Tibial artery (tissue), 4 donors: ENCODE data around the gene TIMMDC1.

ENCODE experiments used
- DNase-seq, 2 donors: peaks; one replicate each; pipeline ENCODE4 v3.0.0-alpha.2; 2019
- H3K27ac ChIP-seq, 2 donors: fragments of 200-600 bp; sonication (generic) in 1 of 2; 1 replicate in 1 of 2; 2 replicates in 1 of 2; pipeline ENCODE4 v1.5.1; 2018 to 2019; ENCODE audit warnings: mild to moderate bottlenecking in 1 of 2
- H3K27me3 ChIP-seq, 2 donors: fragments of 200-600 bp; sonication (generic) in 1 of 2; one replicate each; pipeline versions ENCODE4 v1.5.1 to v1.6.0; 2016 to 2019
- H3K36me3 ChIP-seq, 3 donors: fragments of 200-600 bp; sonication (generic) in 2 of 3; one replicate each; pipeline ENCODE4 v1.5.1; 2016 to 2019; ENCODE audit warnings: mild to moderate bottlenecking in 2 of 3
- H3K4me1 ChIP-seq, 4 donors: fragments of 200-600 bp; sonication (generic) in 2 of 4; 1 replicate in 3 of 4; 2 replicates in 1 of 4; pipeline ENCODE4 v1.5.1; 2016 to 2019
- H3K4me3 ChIP-seq, 2 donors: fragments of 200-600 bp; sonication (generic) in 1 of 2; 1 replicate in 1 of 2; 2 replicates in 1 of 2; pipeline ENCODE4 v1.5.1; 2018 to 2019; ENCODE audit warnings: mild to moderate bottlenecking in 2 of 2
- H3K9me3 ChIP-seq, 3 donors: fragments of 200-600 bp; sonication (generic) in 1 of 3; one replicate each; pipeline ENCODE4 v1.5.1; 2016 to 2019
- CTCF ChIP-seq, 2 experiments: fragments of 200-600 bp in 1 of 2; fragments of 450-650 bp in 1 of 2; IDR thresholded peaks; one replicate each; pipeline ENCODE4 v1.5.1; 2017 to 2019; ENCODE audit warnings: antibody characterized with exemption in 2 of 2, mild to moderate bottlenecking in 1 of 2, moderate library complexity in 1 of 2
- intact Hi-C: fragments of 100-400 bp; cut with DNase I; formaldehyde crosslinking; loops from one replicate; pipeline ENCODE4 v1.15.0; 2023; ENCODE audit warnings: low total_unique reads

TIMMDC1 gene

GRCh38 chr3:119485563-119485962 lies 12.8 kb upstream of the TIMMDC1 start:
- H3K36me3 ChIP-seq: peaks cover 27 to 82% (median 41%) of the 10 kb centered on the region in 3 donors
- no peaks in the 10 kb centered on the region for H3K4me1 ChIP-seq
- no peak for DNase-seq
- no peaks in the 10 kb centered on the region for H3K27me3 ChIP-seq
- no peak overlapping the region for H3K27ac ChIP-seq
- no peak for TF ChIP-seq CTCF (IDR thresholded peaks at IDR 0.05)
- no peak overlapping the region for H3K4me3 ChIP-seq
- no peaks in the 10 kb centered on the region for H3K9me3 ChIP-seq
- intact Hi-C loops: no loop called here

- H3K27me3 ChIP-seq: no peaks in the 10 kb centered on the region
- no peaks in the 10 kb centered on the region for H3K4me1 ChIP-seq
- H3K9me3 ChIP-seq: no peaks in the 10 kb centered on the region
- no peak overlapping the region for H3K4me3 ChIP-seq
- H3K27ac ChIP-seq: no peak overlapping the region
- TF ChIP-seq CTCF (IDR thresholded peaks at IDR 0.05): no peak
- H3K36me3 ChIP-seq: peaks cover 24 to 74% (median 37%) of the 10 kb centered on the region in 3 donors
- no peak for DNase-seq
- intact Hi-C loops: loop anchor here (10.0 kb wide), 2 partner anchors 185 to 1105 kb away; partner anchors contain the start of genes COX17 and NDUFB4
These were observed 8.2 kb upstream of the TIMMDC1 start for GRCh38 chr3:119490153-119490552.

- Histone ChIP-seq H3K36me3 (peaks cover 7 to 54% (median 20%) of the 10 kb centered on the region in 3 donors), H3K4me1 (no peaks in the 10 kb centered on the region), H3K4me3 (no peak overlapping the region), H3K9me3 (no peaks in the 10 kb centered on the region), H3K27me3 (no peaks in the 10 kb centered on the region), H3K27ac (no peak overlapping the region)
- intact Hi-C loops: loop anchor here (10.0 kb wide), 2 partner anchors 183 to 1103 kb away; partner anchors contain the start of genes COX17 and NDUFB4
- no peak for DNase-seq
- TF ChIP-seq CTCF (IDR thresholded peaks at IDR 0.05): no peak
These were observed 6.2 kb upstream of the TIMMDC1 start for GRCh38 chr3:119492128-119492527.

- intact Hi-C loops: loop anchor here (10.0 kb wide), 2 partner anchors 182 to 1102 kb away; partner anchors contain the start of genes COX17 and NDUFB4
- H3K36me3 ChIP-seq: peaks cover 7 to 47% (median 16%) of the 10 kb centered on the region in 3 donors
- peaks cover 0 to 6% (median 5%) of the 10 kb centered on the region in 4 donors for H3K4me1 ChIP-seq
- H3K9me3 ChIP-seq: no peaks in the 10 kb centered on the region
- no peak for TF ChIP-seq CTCF (IDR thresholded peaks at IDR 0.05)
- no peaks in the 10 kb centered on the region for H3K27me3 ChIP-seq
- DNase-seq: no peak
- H3K27ac ChIP-seq: no peak overlapping the region
- H3K4me3 ChIP-seq: no peak overlapping the region
These were observed 5.5 kb upstream of the TIMMDC1 start for GRCh38 chr3:119492810-119493209.

- intact Hi-C loops: loop anchor here (10.0 kb wide), 2 partner anchors 180 to 1100 kb away; partner anchors contain the start of genes COX17 and NDUFB4
- H3K4me1 ChIP-seq: peaks cover 0 to 15% (median 12%) of the 10 kb centered on the region in 4 donors
- no peak for TF ChIP-seq CTCF (IDR thresholded peaks at IDR 0.05)
These were observed 3.8 kb upstream of the TIMMDC1 start for GRCh38 chr3:119494597-119494996.

More at GRCh38 chr3:119494597-119494996, 3.8 kb upstream of the TIMMDC1 start:
- H3K27me3 ChIP-seq: no peaks in the 10 kb centered on the region
- no peak overlapping the region for H3K27ac ChIP-seq
- H3K4me3 ChIP-seq: no peak overlapping the region
- peaks cover 0 to 29% (median 4%) of the 10 kb centered on the region in 3 donors for H3K36me3 ChIP-seq
- no peaks in the 10 kb centered on the region for H3K9me3 ChIP-seq
- no peak for DNase-seq
